SK-N-SH treated with all-trans-retinoic acid at 6 μM for 48 hours (cell line): Measurements from ENCODE around the gene ST3GAL3.
A peak's percentile ranks its signal among the peaks of the same experiment; 100 is the strongest.

Experiments
- ATAC-seq: fragments of 200-7000 bp; cut with Tn5 transposase; 3 replicates; pipeline ENCODE4 v1.9.1; 2020; ENCODE audit warnings: mild to moderate bottlenecking, moderate library complexity
- ARNTL ChIP-seq: fragments of 450-650 bp; formaldehyde crosslinking; IDR thresholded peaks from 2 replicates; pipeline ENCODE4 v1.5.0; 2020; ENCODE audit warnings: low read depth, mild to moderate bottlenecking, moderate library complexity, borderline replicate concordance
- BACH2 ChIP-seq: fragments of 250-450 bp; sonication (Bioruptor Pico); IDR thresholded peaks from 2 replicates; pipeline ENCODE4 v1.9.0; 2021; ENCODE audit warnings: mild to moderate bottlenecking, borderline replicate concordance
- CSDC2 ChIP-seq: fragments of 250-450 bp; sonication (Bioruptor Pico); IDR thresholded peaks from 2 replicates; pipeline ENCODE4 v1.5.0; 2020; ENCODE audit warnings: mild to moderate bottlenecking, moderate library complexity
- ESRRG ChIP-seq: fragments of 250-450 bp; sonication (Bioruptor Pico); IDR thresholded peaks from 2 replicates; pipeline ENCODE4 v1.6.1; 2021; ENCODE audit warnings: mild to moderate bottlenecking
- GLIS3 ChIP-seq: fragments of 250-450 bp; sonication (Bioruptor Pico); IDR thresholded peaks from 2 replicates; pipeline ENCODE4 v1.5.0; 2020; ENCODE audit warnings: mild to moderate bottlenecking, moderate library complexity
- ISL1 ChIP-seq: fragments of 250-450 bp; sonication (Bioruptor Pico); IDR thresholded peaks from 2 replicates; pipeline ENCODE4 v2.1.2; 2022; ENCODE audit warnings: mild to moderate bottlenecking, moderate library complexity
- OSR1 ChIP-seq: fragments of 250-450 bp; sonication (Bioruptor Pico); IDR thresholded peaks from 2 replicates; pipeline ENCODE4 v1.8.0; 2022; ENCODE audit warnings: moderate library complexity, mild to moderate bottlenecking, inconsistent platforms
- PPARA ChIP-seq: fragments of 250-450 bp; sonication (Bioruptor Pico); IDR thresholded peaks from 2 replicates; pipeline ENCODE4 v1.5.0; 2020; ENCODE audit warnings: mild to moderate bottlenecking, borderline replicate concordance
- RARB ChIP-seq: fragments of 250-450 bp; sonication (Bioruptor Pico); IDR thresholded peaks from 2 replicates; pipeline ENCODE4 v1.8.0; 2021; ENCODE audit warnings: mild to moderate bottlenecking, moderate library complexity
- SNAI2 ChIP-seq: fragments of 250-450 bp; sonication (Bioruptor Pico); IDR thresholded peaks from 2 replicates; pipeline ENCODE4 v1.5.0; 2020; ENCODE audit warnings: mild to moderate bottlenecking, moderate library complexity
- TCF4 ChIP-seq: fragments of 250-450 bp; sonication (Bioruptor Pico); IDR thresholded peaks from 2 replicates; pipeline ENCODE4 v1.8.0; 2021; ENCODE audit warnings: mild to moderate bottlenecking, moderate library complexity, borderline replicate concordance
- TOX ChIP-seq: fragments of 250-450 bp; sonication (Bioruptor Pico); IDR thresholded peaks from 2 replicates; pipeline ENCODE4 v1.8.0; 2021; ENCODE audit warnings: mild to moderate bottlenecking, moderate library complexity, borderline replicate concordance
- ZC3H10 ChIP-seq: fragments of 250-450 bp; sonication (Bioruptor Pico); IDR thresholded peaks from 2 replicates; pipeline ENCODE4 v1.5.1; 2021; ENCODE audit warnings: mild to moderate bottlenecking, moderate library complexity
- ZFP3 ChIP-seq: fragments of 250-450 bp; sonication (Bioruptor Pico); IDR thresholded peaks from 2 replicates; pipeline ENCODE4 v1.5.0; 2020; ENCODE audit warnings: mild to moderate bottlenecking, moderate library complexity
- ZFP30 ChIP-seq: fragments of 450-650 bp; formaldehyde crosslinking; IDR thresholded peaks from 2 replicates; pipeline ENCODE4 v1.5.0; 2022; ENCODE audit warnings: mild to moderate bottlenecking, moderate library complexity
- ZNF565 ChIP-seq: fragments of 450-650 bp; formaldehyde crosslinking; conservative IDR thresholded peaks from 2 replicates; pipeline ENCODE4 v1.5.0; 2020; ENCODE audit warnings: low read depth, mild to moderate bottlenecking, moderate library complexity
- ZNF70 ChIP-seq: fragments of 450-650 bp; formaldehyde crosslinking; IDR thresholded peaks from 2 replicates; pipeline ENCODE4 v1.5.0; 2020; ENCODE audit warnings: mild to moderate bottlenecking, moderate library complexity
- ZNF8 ChIP-seq: fragments of 450-650 bp; formaldehyde crosslinking; IDR thresholded peaks from 2 replicates; pipeline ENCODE4 v1.5.0; 2020; ENCODE audit warnings: mild to moderate bottlenecking, moderate library complexity
- TF ChIP-seq, protein P1 (sequence below): fragments of 250-450 bp; sonication (Bioruptor Pico); IDR thresholded peaks from 2 replicates; pipeline ENCODE4 v1.8.0; 2021; ENCODE audit warnings: low read depth, mild to moderate bottlenecking, moderate library complexity, borderline replicate concordance
- TF ChIP-seq, protein P2 (sequence below): fragments of 250-450 bp; sonication (Bioruptor Pico); IDR thresholded peaks from 2 replicates; pipeline ENCODE4 v1.5.1; 2020; ENCODE audit warnings: low read depth, mild to moderate bottlenecking, moderate library complexity
- TF ChIP-seq, protein P3 (sequence below): fragments of 250-450 bp; sonication (Bioruptor Pico); IDR thresholded peaks from 2 replicates; pipeline ENCODE4 v1.5.1; 2021; ENCODE audit warnings: mild to moderate bottlenecking, moderate library complexity
- TF ChIP-seq, protein P4 (sequence below): fragments of 250-450 bp; sonication (Bioruptor Pico); IDR thresholded peaks from 2 replicates; pipeline ENCODE4 v1.8.0; 2020; ENCODE audit warnings: mild to moderate bottlenecking, moderate library complexity, borderline replicate concordance
- TF ChIP-seq, protein P5 (sequence below): fragments of 250-450 bp; sonication (Bioruptor Pico); IDR thresholded peaks from 2 replicates; pipeline ENCODE4 v1.5.0; 2020; ENCODE audit warnings: mild to moderate bottlenecking, moderate library complexity

The ST3GAL3 gene

DNA sequence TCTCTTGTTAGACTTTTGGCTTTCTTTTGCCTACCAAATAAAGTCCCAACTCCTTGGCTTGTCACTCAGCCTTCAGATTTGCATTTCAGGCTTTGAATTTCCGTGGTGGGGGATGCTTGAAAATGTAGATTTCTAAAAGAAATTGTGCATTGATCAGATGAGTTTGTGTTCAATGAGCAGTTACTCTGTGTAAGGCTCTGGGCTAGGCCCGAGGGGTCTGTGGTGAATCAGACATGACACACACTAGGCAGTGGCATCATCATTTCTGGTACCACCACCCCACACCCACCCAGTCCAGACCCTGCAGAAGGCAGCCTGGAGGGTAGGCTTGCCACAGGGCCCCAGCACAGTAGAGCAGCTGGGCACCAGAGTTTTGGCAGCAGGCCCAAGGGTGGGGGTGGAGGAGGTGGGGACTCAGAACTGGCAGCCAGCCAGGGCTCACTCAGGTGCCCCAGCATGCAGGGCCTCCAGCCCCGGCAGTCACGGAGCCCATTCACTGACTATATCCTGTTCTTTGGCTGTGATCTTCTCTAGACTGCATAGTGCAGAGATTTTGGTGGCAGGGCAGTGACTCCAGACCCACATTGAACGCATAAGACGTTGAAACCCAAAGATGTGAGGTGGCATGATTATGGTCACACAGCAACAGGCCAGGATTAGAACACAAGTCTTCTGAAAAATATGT, 129.1 kb downstream of the ST3GAL3 start:
- TF ChIP-seq, protein P1, sequence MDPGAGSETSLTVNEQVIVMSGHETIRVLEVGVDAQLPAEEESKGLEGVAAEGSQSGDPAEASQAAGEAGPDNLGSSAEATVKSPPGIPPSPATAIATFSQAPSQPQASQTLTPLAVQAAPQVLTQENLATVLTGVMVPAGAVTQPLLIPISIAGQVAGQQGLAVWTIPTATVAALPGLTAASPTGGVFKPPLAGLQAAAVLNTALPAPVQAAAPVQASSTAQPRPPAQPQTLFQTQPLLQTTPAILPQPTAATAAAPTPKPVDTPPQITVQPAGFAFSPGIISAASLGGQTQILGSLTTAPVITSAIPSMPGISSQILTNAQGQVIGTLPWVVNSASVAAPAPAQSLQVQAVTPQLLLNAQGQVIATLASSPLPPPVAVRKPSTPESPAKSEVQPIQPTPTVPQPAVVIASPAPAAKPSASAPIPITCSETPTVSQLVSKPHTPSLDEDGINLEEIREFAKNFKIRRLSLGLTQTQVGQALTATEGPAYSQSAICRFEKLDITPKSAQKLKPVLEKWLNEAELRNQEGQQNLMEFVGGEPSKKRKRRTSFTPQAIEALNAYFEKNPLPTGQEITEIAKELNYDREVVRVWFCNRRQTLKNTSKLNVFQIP (CRISPR knock-in tag), result no peak
- TF ChIP-seq SNAI2 (CRISPR knock-in tag) (no peak), ZNF8 (CRISPR knock-in tag) (0 out of 2 replicates have a peak, but pooled peaks have one; percentile 19), RARB (CRISPR knock-in tag) (no peak), TOX (CRISPR knock-in tag) (no peak), ARNTL (CRISPR knock-in tag) (no peak), ZC3H10 (CRISPR knock-in tag) (no peak), BACH2 (CRISPR knock-in tag) (no peak), CSDC2 (CRISPR knock-in tag) (no peak), ZFP3 (peak; percentile 45; the same call in 1 of the 2 replicates), ZNF70 (CRISPR knock-in tag) (no peak), ISL1 (CRISPR knock-in tag) (no peak), GLIS3 (CRISPR knock-in tag) (no peak), ZNF565 (CRISPR knock-in tag) (no peak), ESRRG (CRISPR knock-in tag) (no peak), PPARA (CRISPR knock-in tag) (no peak), TCF4 (CRISPR knock-in tag) (peak; percentile 79; the same call in 1 of the 2 replicates), OSR1 (CRISPR knock-in tag) (no peak), ZFP30 (no peak)
- TF ChIP-seq, protein P2, sequence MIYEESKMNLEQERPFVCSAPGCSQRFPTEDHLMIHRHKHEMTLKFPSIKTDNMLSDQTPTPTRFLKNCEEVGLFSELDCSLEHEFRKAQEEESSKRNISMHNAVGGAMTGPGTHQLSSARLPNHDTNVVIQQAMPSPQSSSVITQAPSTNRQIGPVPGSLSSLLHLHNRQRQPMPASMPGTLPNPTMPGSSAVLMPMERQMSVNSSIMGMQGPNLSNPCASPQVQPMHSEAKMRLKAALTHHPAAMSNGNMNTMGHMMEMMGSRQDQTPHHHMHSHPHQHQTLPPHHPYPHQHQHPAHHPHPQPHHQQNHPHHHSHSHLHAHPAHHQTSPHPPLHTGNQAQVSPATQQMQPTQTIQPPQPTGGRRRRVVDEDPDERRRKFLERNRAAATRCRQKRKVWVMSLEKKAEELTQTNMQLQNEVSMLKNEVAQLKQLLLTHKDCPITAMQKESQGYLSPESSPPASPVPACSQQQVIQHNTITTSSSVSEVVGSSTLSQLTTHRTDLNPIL (CRISPR knock-in tag), result no peak
- TF ChIP-seq, protein P3, sequence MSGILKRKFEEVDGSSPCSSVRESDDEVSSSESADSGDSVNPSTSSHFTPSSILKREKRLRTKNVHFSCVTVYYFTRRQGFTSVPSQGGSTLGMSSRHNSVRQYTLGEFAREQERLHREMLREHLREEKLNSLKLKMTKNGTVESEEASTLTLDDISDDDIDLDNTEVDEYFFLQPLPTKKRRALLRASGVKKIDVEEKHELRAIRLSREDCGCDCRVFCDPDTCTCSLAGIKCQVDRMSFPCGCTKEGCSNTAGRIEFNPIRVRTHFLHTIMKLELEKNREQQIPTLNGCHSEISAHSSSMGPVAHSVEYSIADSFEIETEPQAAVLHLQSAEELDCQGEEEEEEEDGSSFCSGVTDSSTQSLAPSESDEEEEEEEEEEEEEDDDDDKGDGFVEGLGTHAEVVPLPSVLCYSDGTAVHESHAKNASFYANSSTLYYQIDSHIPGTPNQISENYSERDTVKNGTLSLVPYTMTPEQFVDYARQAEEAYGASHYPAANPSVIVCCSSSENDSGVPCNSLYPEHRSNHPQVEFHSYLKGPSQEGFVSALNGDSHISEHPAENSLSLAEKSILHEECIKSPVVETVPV, result no peak
- TF ChIP-seq, protein P4, sequence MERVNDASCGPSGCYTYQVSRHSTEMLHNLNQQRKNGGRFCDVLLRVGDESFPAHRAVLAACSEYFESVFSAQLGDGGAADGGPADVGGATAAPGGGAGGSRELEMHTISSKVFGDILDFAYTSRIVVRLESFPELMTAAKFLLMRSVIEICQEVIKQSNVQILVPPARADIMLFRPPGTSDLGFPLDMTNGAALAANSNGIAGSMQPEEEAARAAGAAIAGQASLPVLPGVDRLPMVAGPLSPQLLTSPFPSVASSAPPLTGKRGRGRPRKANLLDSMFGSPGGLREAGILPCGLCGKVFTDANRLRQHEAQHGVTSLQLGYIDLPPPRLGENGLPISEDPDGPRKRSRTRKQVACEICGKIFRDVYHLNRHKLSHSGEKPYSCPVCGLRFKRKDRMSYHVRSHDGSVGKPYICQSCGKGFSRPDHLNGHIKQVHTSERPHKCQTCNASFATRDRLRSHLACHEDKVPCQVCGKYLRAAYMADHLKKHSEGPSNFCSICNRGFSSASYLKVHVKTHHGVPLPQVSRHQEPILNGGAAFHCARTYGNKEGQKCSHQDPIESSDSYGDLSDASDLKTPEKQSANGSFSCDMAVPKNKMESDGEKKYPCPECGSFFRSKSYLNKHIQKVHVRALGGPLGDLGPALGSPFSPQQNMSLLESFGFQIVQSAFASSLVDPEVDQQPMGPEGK (CRISPR knock-in tag), result no peak
- TF ChIP-seq, protein P5, sequence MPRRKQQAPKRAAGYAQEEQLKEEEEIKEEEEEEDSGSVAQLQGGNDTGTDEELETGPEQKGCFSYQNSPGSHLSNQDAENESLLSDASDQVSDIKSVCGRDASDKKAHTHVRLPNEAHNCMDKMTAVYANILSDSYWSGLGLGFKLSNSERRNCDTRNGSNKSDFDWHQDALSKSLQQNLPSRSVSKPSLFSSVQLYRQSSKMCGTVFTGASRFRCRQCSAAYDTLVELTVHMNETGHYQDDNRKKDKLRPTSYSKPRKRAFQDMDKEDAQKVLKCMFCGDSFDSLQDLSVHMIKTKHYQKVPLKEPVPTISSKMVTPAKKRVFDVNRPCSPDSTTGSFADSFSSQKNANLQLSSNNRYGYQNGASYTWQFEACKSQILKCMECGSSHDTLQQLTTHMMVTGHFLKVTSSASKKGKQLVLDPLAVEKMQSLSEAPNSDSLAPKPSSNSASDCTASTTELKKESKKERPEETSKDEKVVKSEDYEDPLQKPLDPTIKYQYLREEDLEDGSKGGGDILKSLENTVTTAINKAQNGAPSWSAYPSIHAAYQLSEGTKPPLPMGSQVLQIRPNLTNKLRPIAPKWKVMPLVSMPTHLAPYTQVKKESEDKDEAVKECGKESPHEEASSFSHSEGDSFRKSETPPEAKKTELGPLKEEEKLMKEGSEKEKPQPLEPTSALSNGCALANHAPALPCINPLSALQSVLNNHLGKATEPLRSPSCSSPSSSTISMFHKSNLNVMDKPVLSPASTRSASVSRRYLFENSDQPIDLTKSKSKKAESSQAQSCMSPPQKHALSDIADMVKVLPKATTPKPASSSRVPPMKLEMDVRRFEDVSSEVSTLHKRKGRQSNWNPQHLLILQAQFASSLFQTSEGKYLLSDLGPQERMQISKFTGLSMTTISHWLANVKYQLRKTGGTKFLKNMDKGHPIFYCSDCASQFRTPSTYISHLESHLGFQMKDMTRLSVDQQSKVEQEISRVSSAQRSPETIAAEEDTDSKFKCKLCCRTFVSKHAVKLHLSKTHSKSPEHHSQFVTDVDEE (CRISPR knock-in tag), result peak; percentile 72; the same call in 1 of the 2 replicates
- ATAC-seq, result peak; percentile 45

DNA sequence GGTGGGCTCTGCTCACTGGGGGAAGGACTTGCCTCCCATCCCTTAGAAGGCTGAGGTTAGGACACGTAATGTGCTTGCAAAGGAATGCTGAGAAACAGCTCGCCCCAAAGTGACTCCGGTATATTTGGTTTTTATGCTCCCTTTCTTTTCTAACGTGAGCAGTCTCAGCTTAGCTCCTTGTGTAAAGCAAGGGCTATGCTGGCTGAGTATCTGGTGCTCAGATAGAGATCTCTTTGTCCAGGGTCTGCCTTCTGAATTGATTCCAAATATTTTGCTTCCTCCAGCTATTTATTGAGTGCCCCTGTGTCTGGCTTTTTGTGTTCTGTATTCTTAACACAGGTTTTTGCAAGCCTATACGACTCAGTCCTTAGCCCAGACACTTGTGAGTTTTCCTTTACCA, 131.7 kb downstream of the ST3GAL3 start:
- no peak for ATAC-seq
- TF ChIP-seq ISL1 (CRISPR knock-in tag), result no peak
- TF ChIP-seq ZFP30, result no peak
- no peak for TF ChIP-seq CSDC2 (CRISPR knock-in tag)
- TF ChIP-seq OSR1 (CRISPR knock-in tag), result no peak
- no peak for TF ChIP-seq ESRRG (CRISPR knock-in tag)
- TF ChIP-seq ZC3H10 (CRISPR knock-in tag), result no peak
- TF ChIP-seq, protein P4 (CRISPR knock-in tag), result no peak
- no peak for TF ChIP-seq ZNF70 (CRISPR knock-in tag)
- TF ChIP-seq ARNTL (CRISPR knock-in tag), result no peak
- TF ChIP-seq SNAI2 (CRISPR knock-in tag), result no peak
- TF ChIP-seq, protein P2 (CRISPR knock-in tag), result no peak
- TF ChIP-seq, protein P5 (CRISPR knock-in tag), result no peak
- TF ChIP-seq TCF4 (CRISPR knock-in tag), result no peak
